AG04450 (cell line): Measurements from ENCODE around the gene ATP2C2. TPM values are rescaled to one million over a fixed set of nuclear protein-coding genes. Genes with fewer than 3 reads are reported as not detected.

Experiments used
- CTCF ChIA-PET: fragments of 300-600, 350-600 bp; formaldehyde crosslinking; extraction: SDS; loops from one replicate; lab custom pipeline; 2022; ENCODE audit warnings: antibody characterized with exemption, inconsistent platforms; lab: Charles Lee
- POLR2A ChIA-PET: fragments of 350-600 bp; formaldehyde crosslinking; extraction: SDS; loops from one replicate; lab custom pipeline; 2021; ENCODE audit warnings: antibody characterized with exemption, inconsistent platforms; lab: Yijun Ruan, JAX
- DNase-seq: peaks from one replicate; pipeline ENCODE4 v3.0.0-alpha.2; 2011; ENCODE audit warnings: low read depth, low spot score
- H3K27ac ChIP-seq: one replicate; pipeline ENCODE4 v1.5.1; 2012; ENCODE audit warnings: low read depth, low read length, control low read depth
- H3K27me3 ChIP-seq: one replicate; pipeline ENCODE4 v1.6.0; 2012; ENCODE audit warnings: low read length; ENCODE audit not compliant: control insufficient read depth, insufficient read depth
- H3K4me3 ChIP-seq: 2 replicates; pipeline ENCODE4 v1.5.1; 2011; ENCODE audit warnings: mild to moderate bottlenecking, low read depth, low read length, control low read depth
- H3K9me3 ChIP-seq: 2 replicates; pipeline ENCODE4 v1.5.1; 2012; ENCODE audit warnings: low read length; ENCODE audit not compliant: control insufficient read depth, insufficient read depth
- CTCF ChIP-seq: IDR thresholded peaks from 2 replicates; pipeline ENCODE4 v1.5.1; 2011; ENCODE audit warnings: low read depth, low read length, control low read depth, inconsistent platforms
- polyA plus RNA-seq: library from polyadenylated mRNA; depleted of rRNA; stranded (reverse); fragments of >200 nt; gene quantifications from 2 replicates; pipeline ENCODE4 v1.2.3, GENCODE V29; 2011

The ATP2C2 gene
- polyA plus RNA-seq, 1 experiment, result not detected

DNA sequence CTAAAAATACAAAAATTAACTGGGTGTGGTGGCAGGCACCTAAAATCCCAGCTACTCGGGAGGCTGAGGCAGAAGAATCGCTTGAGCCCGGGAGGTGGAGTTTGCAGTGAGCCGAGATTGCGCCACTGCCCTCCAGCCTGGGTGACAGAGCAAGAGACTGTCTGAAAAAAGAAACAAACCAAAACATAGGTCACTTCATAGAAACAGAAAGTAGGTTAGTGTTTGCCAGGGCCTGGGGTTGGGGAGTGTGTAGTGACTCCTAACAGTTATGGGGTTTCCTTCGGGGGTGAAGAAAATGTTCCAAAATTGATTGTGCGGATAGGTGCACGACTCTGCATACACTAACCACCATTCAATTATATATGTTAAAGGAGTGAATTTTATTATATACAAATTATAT is 59.2 kb downstream of the ATP2C2 start:
- no peak for TF ChIP-seq CTCF
- CTCF ChIA-PET, result interaction anchor here (2.0 kb wide), 1 partner anchor 240 kb away, joined by 4 read pairs; no protein-coding TSS in a partner anchor
- POLR2A ChIA-PET, result no interaction called here
- Histone ChIP-seq H3K4me3 (no peak overlapping the region), H3K9me3 (no peaks in the 10 kb centered on the region), H3K27me3 (peaks cover 37% of the 10 kb centered on the region), H3K27ac (no peak overlapping the region)
- DNase-seq, result no peak

GRCh38 chr16:84430860-84431259 is 62.5 kb downstream of the ATP2C2 start:
- no peak for DNase-seq
- TF ChIP-seq CTCF, result no peak
- CTCF ChIA-PET, result no interaction called here
- Histone ChIP-seq H3K27ac (no peak overlapping the region), H3K4me3 (no peak overlapping the region), H3K9me3 (no peaks in the 10 kb centered on the region), H3K27me3 (peaks cover 32% of the 10 kb centered on the region)
- POLR2A ChIA-PET, result no interaction called here

GRCh38 chr16:84434800-84435199 is 66.5 kb downstream of the ATP2C2 start:
- no peaks in the 10 kb centered on the region for H3K9me3 ChIP-seq
- no peak for DNase-seq
- H3K4me3 ChIP-seq, result no peak overlapping the region
- POLR2A ChIA-PET, result no interaction called here
- CTCF ChIA-PET, result no interaction called here
- peaks cover 18% of the 10 kb centered on the region for H3K27me3 ChIP-seq
- H3K27ac ChIP-seq, result no peak overlapping the region
- no peak for TF ChIP-seq CTCF

DNA sequence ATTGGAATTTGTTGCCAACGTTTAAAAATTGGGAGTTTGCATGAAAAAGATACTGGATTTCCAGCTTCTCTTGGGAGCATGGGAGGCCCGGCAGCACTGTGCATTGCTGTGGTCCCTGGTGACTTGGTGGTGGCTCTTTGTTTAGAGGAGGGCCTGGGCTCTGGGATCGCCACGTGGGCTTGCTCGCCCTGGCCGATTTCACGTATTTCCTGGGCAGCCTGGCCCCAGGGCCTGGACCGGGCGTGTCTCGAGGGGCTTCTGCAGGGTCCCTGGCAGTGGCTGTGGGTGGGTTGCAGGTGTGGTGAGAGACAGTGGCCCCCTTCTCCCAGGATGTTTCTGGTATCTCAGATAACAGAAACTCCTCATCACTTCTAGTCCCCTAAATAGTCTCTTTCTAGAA is 67.9 kb downstream of the ATP2C2 start:
- TF ChIP-seq CTCF, result no peak
- no peak overlapping the region for H3K4me3 ChIP-seq
- CTCF ChIA-PET, result no interaction called here
- POLR2A ChIA-PET, result no interaction called here
- H3K27ac ChIP-seq, result no peak overlapping the region
- no peaks in the 10 kb centered on the region for H3K9me3 ChIP-seq
- peaks cover 21% of the 10 kb centered on the region for H3K27me3 ChIP-seq
- no peak for DNase-seq

- POLR2A ChIA-PET, result no interaction called here
- no peak overlapping the region for H3K4me3 ChIP-seq
- CTCF ChIA-PET, result interaction anchor here (0.7 kb wide), 1 partner anchor 327 kb away, joined by 4 read pairs; no protein-coding TSS in a partner anchor
These were observed 70.8 kb downstream of the ATP2C2 start for GRCh38 chr16:84438971-84439696.

More at GRCh38 chr16:84438971-84439696, 70.8 kb downstream of the ATP2C2 start:
- no peaks in the 10 kb centered on the region for H3K9me3 ChIP-seq
- no peak for TF ChIP-seq CTCF
- peaks cover 24% of the 10 kb centered on the region for H3K27me3 ChIP-seq
- DNase-seq, result no peak
- no peak overlapping the region for H3K27ac ChIP-seq
